ENCODE results near the gene DLK1.

DNA sequence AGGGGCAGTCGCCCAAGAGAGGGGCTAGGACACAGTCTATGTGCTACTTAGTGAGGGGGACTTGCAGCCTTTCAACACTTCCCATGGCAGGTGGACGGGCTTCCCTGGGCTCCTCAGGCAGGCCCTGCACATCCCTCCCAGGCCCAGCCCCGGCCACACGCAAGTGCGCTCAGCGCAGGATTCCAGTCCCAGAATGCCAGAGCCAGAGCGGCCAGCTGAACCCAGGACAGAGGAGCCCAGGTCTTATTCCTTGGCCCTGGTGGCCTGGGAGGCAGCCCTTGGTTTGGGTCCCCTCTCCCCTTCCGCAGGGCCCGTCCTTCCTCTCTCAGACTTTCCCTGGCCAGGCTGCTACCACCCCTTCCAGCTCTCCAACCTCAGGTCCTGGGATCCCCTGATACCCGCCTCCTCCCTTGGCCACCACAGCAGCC lies 12.0 kb downstream of the DLK1 start:
- TF ChIP-seq, protein P1, sequence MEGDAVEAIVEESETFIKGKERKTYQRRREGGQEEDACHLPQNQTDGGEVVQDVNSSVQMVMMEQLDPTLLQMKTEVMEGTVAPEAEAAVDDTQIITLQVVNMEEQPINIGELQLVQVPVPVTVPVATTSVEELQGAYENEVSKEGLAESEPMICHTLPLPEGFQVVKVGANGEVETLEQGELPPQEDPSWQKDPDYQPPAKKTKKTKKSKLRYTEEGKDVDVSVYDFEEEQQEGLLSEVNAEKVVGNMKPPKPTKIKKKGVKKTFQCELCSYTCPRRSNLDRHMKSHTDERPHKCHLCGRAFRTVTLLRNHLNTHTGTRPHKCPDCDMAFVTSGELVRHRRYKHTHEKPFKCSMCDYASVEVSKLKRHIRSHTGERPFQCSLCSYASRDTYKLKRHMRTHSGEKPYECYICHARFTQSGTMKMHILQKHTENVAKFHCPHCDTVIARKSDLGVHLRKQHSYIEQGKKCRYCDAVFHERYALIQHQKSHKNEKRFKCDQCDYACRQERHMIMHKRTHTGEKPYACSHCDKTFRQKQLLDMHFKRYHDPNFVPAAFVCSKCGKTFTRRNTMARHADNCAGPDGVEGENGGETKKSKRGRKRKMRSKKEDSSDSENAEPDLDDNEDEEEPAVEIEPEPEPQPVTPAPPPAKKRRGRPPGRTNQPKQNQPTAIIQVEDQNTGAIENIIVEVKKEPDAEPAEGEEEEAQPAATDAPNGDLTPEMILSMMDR (optimal IDR thresholded peaks at IDR 0.05 in 1 of 3, IDR thresholded peaks at IDR 0.05 in 1 of 3, conservative IDR thresholded peaks at IDR 0.05 in 1 of 3; ENCODE audit: extremely low read depth in 1 of 3, insufficient read depth in 2 of 3, low read length in 3 of 3) = no peak
- TF ChIP-seq EZH2 (IDR thresholded peaks at IDR 0.05; ENCODE audit: low read length) = no peak
